Endothelial cell (in vitro differentiated cells): ENCODE measurements around the gene PLK5. TPM values are rescaled to one million over a fixed set of nuclear protein-coding genes. Genes with fewer than 3 reads are reported as not detected.
A peak's percentile ranks its signal among the peaks of the same experiment; 100 is the strongest.

ENCODE experiments used
- DNase-seq: peaks from one replicate; pipeline ENCODE4 v3.0.0; 2021; ENCODE audit warnings: low spot score
- H3K27ac Mint-ChIP-seq: one replicate; pipeline ENCODE4 v1.8.0; 2021; ENCODE audit warnings: mixed read lengths, inconsistent platforms; ENCODE audit not compliant: unreplicated experiment
- H3K27me3 Mint-ChIP-seq: one replicate; pipeline ENCODE4 v1.8.0; 2021; ENCODE audit warnings: mild to moderate bottlenecking, moderate library complexity, mixed read lengths, inconsistent platforms; ENCODE audit not compliant: unreplicated experiment
- H3K36me3 Mint-ChIP-seq: one replicate; pipeline ENCODE4 v1.8.0; 2021; ENCODE audit warnings: mild to moderate bottlenecking, low read depth, mixed read lengths, inconsistent platforms; ENCODE audit not compliant: unreplicated experiment
- H3K4me1 Mint-ChIP-seq: one replicate; pipeline ENCODE4 v1.8.0; 2021; ENCODE audit warnings: mild to moderate bottlenecking, mixed read lengths, inconsistent platforms; ENCODE audit not compliant: unreplicated experiment
- H3K4me3 Mint-ChIP-seq: one replicate; pipeline ENCODE4 v1.8.0; 2021; ENCODE audit warnings: mild to moderate bottlenecking, mixed read lengths, inconsistent platforms; ENCODE audit not compliant: unreplicated experiment
- H3K9me3 Mint-ChIP-seq: one replicate; pipeline ENCODE4 v1.8.0; 2021; ENCODE audit warnings: mixed read lengths, inconsistent platforms; ENCODE audit not compliant: unreplicated experiment
- CTCF ChIP-seq: fragments of 200-600 bp; sonication (generic); IDR thresholded peaks from one replicate; pipeline ENCODE4 v1.5.0; 2021; ENCODE audit warnings: antibody characterized with exemption; ENCODE audit not compliant: unreplicated experiment
- total RNA-seq: library from RNA; stranded (reverse); fragmentation: NEBNext Ultra II Directional; extraction: Animal tissue kit (Norgen Biotek cat#: 25700); gene quantifications from one replicate; pipeline ENCODE4 v1.2.1, GENCODE V29; 2021; ENCODE audit not compliant: unreplicated experiment

The PLK5 gene
- total RNA-seq, 1 donor from 2014 or later = 1.1 TPM

DNA sequence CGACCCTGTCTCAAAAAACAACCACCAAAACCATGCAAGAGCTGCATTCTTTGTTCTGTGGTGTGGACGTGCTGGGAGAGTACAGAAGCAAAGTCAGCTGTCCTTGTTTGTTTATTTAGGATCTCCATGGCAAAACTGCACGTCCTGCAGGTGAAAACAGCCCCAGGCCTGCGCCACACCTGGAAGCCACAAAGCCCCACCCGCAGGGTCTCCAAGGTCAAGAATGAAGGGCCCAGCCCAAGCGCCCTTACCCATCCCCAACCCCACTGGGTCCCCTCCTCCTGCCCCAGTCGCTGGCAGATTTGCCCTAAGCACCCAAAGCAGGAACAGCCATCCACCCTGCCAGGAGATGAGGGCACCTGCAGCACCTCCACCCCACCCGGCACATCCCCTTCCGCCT is 58.3 kb downstream of the PLK5 start:
- Mint-ChIP-seq H3K36me3 (peaks cover 19% of the 10 kb centered on the region), H3K9me3 (no peaks in the 10 kb centered on the region)
- no peak for TF ChIP-seq CTCF

DNA sequence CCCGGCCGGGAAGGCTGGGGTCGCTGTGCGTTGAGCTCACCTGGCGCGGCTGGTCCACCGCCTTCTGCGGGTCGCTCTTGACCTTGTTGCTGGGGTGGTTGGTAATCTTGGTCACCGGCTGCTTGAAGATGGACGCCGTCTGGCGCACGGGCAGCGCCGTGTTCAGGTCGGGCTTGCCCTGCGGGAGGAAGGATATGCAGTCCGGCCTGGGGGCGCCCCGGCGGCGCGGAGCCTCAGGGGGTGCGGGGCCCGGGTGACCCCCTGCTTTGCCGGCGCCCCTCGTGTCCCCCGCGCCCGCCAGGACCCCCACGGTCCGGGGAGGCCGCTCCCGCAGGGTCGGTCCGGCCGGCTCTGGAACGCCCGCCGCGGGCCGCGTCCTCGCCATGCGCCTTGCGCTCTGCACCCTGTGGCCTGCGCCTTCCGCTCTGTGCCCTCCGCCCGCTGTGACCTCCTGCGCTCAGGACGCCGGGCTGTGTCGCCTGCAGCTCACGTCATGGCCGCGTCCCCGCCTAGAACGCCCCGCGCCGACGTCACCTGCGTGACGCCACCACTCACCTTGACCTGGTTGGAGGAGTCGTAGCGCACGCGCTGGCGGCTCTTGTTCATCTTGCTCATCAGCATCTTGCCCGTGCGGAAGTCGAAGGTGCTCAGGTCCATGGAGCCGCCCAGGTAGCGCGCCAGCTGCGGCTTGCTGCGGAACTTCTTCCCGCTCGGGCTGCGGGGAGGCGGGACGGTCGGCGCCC is 60.8 kb downstream of the PLK5 start:
- Mint-ChIP-seq H3K36me3 (peaks cover 16% of the 10 kb centered on the region), H3K9me3 (no peaks in the 10 kb centered on the region), H3K27ac (peak overlapping the region; percentile 30), H3K4me1 (peaks cover 4% of the 10 kb centered on the region), H3K4me3 (no peak overlapping the region), H3K27me3 (peaks cover 6% of the 10 kb centered on the region)
- no peak for TF ChIP-seq CTCF
- no peak for DNase-seq

More for the DNA sequence above, 58.3 kb downstream of the PLK5 start:
- no peak for DNase-seq
- peaks cover 4% of the 10 kb centered on the region for H3K4me1 Mint-ChIP-seq
- H3K27me3 Mint-ChIP-seq = peaks cover 10% of the 10 kb centered on the region
- H3K27ac Mint-ChIP-seq = no peak overlapping the region
- no peak overlapping the region for H3K4me3 Mint-ChIP-seq

- TF ChIP-seq CTCF = no peak
- Mint-ChIP-seq H3K9me3 (no peaks in the 10 kb centered on the region), H3K36me3 (peaks cover 11% of the 10 kb centered on the region), H3K4me3 (no peak overlapping the region), H3K4me1 (peaks cover 4% of the 10 kb centered on the region), H3K27me3 (peaks cover 5% of the 10 kb centered on the region), H3K27ac (no peak overlapping the region)
- DNase-seq = no peak
These were observed 61.3 kb downstream of the PLK5 start for GRCh38 chr19:1585243-1585580.

Other genes with a start within 250 kb of the PLK5 start
- 22.7 TPM for gene FAM174C, start 248.5 kb upstream of the PLK5 start, total RNA-seq
- 14.6 TPM for gene EFNA2, start 238.2 kb upstream of the PLK5 start, total RNA-seq
- gene NDUFS7, start 140.2 kb upstream of the PLK5 start, total RNA-seq = 84.0 TPM
- gene GAMT, start 122.5 kb upstream of the PLK5 start, total RNA-seq = 18.1 TPM
- gene DAZAP1, start 116.5 kb upstream of the PLK5 start, total RNA-seq = 145 TPM
- gene RPS15, start 85.7 kb upstream of the PLK5 start, total RNA-seq = 1,175 TPM
- 1.9 TPM for gene APC2, start 74.0 kb upstream of the PLK5 start, total RNA-seq
- gene C19orf25, start 44.9 kb upstream of the PLK5 start, total RNA-seq = 29.7 TPM
- 8.4 TPM for gene PCSK4, start 33.7 kb upstream of the PLK5 start, total RNA-seq
- 2.3 TPM for gene REEP6, start 32.9 kb upstream of the PLK5 start, total RNA-seq
- gene ADAMTSL5, start 11.1 kb upstream of the PLK5 start, total RNA-seq = 0.18 TPM
- gene MEX3D, start 44.2 kb downstream of the PLK5 start, total RNA-seq = 73.4 TPM
- gene MBD3, start 68.8 kb downstream of the PLK5 start, total RNA-seq = 81.4 TPM
- 182 TPM for gene UQCR11, start 81.4 kb downstream of the PLK5 start, total RNA-seq
- gene TCF3, start 128.5 kb downstream of the PLK5 start, total RNA-seq = 255 TPM
- not detected for gene ONECUT3, start 229.4 kb downstream of the PLK5 start, total RNA-seq